T-helper 22 cell (primary cell): ENCODE data around the gene JAML.

Experiments used
- DNase-seq: peaks from one replicate; pipeline ENCODE4 v3.0.0-alpha.2; 2020; ENCODE audit warnings: low read depth

The JAML gene

DNA sequence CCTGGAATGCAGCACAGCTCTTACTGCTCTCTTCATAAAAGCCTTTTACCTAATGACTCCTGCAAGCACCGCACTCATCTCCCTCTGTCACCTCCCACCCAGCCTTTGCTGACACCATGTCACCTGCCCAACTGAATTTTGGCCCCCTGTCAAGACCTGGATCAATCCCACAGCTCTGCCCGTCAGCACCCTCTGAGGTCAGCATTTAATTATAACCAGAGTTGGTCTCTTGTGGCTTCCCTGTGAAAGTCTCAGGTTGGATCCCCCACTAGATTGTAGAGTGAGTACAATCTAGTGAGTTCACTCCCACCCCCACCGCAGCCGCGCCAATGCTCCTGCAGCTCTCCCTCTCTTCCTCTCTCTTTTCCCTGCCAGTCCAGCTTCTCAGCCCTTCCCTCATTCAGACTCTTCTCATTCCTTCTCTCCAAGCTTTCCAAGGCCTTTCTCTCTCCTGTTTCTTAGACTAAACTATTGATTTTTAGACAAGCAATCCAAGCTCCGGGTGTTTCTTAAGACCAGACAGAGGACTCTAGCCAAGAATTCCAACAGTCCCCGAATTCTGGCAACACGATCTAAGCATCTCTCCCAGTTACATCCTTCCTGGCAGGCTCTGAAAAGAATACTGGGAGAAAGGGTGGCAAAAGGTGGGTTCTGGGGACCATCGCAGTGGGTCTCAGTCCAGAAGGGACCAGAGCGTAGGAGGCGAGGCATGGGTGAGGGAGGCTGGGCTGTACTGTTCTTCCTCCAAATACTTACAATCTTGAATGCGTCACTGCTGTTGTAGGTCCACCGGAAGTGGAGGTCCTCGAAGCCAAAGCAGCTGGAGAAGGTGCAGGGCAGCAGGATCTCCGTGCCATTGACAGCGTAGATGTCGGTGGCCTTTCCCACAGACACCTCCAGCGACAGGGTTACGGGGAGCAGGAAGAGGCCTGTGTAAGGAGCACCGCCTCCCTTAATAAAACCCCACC, 80.2 kb downstream of the JAML start:
- no peak for DNase-seq
